GM19468 (cell line): ENCODE results near the gene OGFOD3.
"Not testable (repeated sequence)": the region's sequence is repeated elsewhere in the genome, so short reads cannot be mapped to it uniquely, and the experiment has no call there.

Experiments used
- ATAC-seq: cut with Tn5 transposase; IDR thresholded peaks from one replicate; pipeline ENCODE4 v1.9.1; 2021; ENCODE audit warnings: mild to moderate bottlenecking, moderate library complexity, moderate number of reproducible peaks; ENCODE audit not compliant: unreplicated experiment; ENCODE audit errors: extremely low read depth

The OGFOD3 gene

DNA sequence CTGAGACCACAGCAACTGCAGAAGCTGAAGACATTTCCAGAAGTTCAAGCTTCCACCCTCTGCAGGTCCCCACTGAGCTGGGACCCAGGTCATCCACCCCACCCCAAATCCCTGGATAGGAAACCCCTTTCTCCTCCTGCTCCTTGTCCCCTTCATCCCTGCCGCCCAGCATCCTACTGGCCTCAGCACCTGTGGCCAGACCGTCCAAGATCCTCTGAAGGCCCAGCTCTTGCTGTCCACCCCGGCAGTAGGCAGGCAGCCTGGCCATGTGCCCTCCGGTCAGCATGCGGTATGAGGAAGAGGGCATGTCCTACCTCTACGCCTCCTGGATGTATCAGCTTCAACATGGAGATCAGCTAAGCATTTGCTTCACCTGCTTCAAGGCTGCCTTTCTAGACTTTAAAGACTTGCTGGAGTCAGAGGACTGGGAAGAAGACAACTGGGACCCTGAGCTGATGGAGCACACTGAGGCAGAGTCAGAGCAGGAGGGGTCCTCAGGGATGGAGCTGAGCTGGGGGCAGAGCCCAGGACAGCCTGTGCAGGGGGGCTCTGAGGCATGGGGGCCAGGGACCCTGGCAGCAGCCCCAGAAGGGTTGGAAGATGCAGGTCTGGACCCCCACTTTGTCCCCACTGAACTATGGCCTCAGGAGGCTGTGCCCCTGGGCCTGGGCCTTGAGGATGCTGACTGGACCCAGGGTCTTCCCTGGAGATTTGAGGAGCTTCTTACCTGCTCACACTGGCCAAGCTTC, 56.3 kb downstream of the OGFOD3 start:
- no peak for ATAC-seq

DNA sequence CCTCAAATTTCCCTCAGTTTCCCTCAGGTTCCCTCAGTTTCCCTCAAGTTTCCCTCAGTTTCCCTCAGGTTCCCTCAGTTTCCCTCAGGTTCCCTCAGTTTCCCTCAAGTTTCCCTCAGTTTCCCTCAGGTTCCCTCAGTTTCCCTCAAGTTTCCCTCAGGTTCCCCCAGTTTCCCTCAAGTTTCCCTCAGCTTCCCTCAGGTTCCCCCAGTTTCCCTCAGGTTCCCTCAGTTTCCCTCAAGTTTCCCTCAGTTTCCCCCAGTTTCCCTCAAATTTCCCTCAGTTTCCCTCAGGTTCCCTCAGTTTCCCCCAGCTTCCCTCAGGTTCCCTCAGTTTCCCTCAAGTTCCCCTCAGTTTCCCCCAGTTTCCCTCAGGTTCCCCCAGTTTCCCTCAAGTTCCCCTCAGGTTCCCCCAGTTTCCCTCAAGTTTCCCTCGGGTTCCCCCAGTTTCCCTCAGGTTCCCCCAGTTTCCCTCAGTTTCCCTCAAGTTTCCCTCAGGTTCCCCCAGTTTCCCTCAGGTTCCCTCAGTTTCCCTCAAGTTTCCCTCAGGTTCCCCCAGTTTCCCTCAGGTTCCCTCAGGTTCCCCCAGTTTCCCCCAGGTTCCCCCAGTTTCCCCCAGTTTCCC, 58.8 kb downstream of the OGFOD3 start:
- not testable (repeated sequence) for ATAC-seq

DNA sequence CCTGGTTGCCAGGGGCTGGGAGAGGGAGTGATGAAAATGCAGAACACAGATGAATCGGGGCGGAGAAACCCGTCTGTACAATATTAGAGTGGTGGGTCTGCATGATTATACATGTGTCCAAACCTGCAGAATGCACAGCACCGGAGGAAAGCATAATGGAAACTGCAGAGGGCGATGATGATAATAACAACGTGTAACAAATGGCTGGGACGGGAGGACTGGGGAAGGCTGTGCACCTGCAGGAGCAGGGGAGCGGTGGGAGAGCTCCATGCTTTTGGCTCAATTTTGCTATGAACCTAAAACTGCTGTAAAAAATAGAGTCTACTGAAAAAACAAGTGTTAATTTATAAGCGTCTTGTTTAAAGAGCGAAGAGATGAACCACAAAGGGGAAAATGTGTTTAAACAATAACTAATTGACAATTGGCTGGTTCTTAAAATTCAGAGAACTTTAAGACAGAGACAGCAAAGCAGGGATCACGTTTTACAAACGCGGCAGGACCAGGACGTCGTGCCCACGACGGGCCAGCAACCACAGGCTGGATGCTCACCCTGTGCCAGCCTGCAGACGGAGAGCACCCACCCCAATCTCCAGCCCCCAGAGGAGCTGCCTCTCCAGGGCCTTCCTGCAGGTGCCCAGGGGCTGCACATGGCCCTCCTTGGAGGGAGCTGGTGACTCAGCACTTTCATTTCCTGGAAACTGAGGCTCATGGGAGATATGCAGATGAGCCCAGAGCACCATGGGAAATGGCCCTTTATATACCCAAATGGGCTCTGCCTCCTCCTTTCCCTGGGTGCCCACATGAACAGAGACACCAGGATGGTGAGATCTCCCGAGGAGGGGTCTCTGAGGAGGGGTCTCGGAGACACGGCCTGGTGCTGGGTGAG, 59.7 kb downstream of the OGFOD3 start, which contains the start of gene TEX19:
Gene TEX19 (plus strand): TSS at position 783 of the 886 bp plus-strand sequence. CDS start 2,904 bp downstream, outside the sequence.
- ATAC-seq = no peak

DNA sequence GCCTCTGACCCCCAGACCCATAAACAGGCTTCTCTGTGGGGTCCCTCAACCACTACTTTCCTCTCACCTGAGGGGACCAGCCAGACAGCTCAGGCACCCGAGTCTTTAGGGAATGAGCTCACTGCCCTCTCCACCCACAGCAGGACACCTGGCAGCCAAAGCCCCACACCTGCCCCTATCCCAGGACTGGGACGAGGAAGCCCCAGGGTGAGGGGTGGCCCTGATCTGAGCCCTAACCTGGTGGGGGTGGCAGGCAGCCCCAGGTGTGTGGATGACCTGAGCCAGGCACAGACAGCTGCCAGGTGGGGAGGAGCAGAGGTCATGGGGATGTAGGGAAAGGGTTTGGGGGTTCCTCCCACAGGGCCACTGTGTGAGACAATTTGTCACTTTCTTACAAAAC, 61.0 kb downstream of the OGFOD3 start:
- ATAC-seq = no peak

DNA sequence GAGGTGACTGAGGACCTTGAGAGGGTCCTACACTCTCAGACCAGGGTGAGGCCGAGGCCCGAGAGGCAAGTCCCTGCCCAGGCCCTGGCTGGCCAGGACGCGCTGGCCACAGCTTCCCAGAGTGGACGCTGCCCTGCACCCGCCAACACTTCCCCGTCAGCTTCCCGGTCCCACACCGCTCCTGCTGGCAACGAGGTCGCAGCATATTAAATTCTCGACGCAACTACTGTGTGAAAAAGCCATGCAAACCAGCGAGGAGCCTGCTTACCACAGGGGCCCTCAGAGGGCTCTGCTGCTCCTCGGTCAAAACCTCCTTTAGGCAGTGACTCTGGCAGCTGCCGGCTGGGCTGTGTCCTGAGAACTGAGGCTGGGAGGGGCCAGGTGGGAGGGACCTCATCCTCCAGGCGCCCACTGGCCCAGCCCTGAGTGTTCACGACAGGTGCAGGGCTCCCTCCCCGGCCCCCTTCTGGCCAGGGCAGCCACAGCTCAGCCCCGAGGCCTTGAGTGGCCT, 61.5 kb downstream of the OGFOD3 start:
- ATAC-seq = no peak

DNA sequence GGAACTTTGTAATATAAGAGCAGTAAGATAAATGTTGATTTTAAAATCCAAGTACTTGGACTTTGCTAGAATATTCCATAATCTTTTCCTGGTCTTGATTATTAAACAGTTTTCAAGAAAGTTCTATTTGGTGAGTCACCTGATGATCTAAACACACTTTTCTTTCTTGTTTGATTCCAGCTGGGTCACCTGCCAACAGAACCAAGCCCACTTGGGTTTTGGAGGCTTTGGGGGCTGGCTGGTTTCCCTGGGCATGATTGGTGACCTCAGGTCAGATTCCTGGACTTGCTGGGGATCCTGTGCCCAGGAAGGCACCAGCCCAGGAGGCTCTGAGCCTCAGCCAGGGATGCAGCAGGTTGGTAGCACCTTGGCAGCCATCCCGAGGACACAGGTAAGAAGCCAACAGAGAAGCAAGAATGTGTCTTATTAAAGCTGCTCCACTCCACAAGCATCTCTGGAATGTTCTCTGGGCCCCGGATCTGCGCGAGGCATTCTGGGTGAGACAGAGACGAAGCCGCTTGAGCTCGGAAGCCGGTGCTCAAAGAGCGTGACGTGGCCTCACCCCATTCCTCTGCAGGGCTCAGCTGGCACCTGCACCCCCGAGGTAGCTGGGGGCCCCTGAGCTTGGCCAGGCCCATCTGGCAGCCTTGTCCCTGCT, 62.5 kb downstream of the OGFOD3 start:
- no peak for ATAC-seq

DNA sequence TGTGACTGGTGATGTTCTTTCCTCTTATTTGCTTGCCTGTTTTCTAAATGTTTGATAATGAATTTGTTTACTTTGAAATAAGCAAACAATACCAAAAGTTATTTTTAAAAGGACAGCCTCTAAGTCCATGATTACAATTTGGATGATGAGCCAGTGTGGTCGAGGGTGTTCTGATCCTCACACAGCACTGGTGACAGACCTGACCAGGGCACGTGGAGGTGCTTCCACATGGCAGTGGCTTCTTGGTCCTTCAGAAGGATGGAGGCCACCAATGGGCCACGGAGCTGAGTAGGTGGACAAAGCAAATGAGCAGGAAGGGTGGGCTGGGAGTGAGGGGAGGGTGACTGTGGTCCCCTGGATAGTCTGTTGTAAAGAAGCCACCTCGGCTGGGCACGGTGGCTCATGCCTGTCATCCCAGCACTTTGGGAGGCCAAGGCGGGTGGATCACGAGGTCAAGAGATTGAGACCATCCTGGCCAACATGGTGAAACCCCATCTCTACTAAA, 63.5 kb downstream of the OGFOD3 start:
- ATAC-seq = no peak

DNA sequence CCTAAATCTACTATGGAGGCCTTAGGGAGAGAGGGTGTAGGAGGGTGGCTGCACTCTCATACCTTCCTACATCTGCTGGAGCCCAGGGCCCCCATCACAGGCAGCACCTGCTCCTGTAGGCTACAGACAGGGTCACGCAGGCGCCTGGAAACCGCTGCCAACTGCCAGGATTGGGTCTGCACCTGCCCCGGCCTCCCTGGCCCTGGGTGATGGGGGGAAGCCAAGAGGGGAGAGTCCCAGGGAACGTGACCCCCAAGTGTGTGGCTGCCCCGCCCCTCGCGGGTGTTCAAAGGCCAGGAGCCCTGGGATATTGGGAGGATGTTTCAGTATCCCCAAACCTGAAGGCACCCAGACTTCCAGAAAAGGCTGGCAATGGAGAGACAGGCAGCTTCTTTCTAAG, 64.9 kb downstream of the OGFOD3 start:
- no peak for ATAC-seq

DNA sequence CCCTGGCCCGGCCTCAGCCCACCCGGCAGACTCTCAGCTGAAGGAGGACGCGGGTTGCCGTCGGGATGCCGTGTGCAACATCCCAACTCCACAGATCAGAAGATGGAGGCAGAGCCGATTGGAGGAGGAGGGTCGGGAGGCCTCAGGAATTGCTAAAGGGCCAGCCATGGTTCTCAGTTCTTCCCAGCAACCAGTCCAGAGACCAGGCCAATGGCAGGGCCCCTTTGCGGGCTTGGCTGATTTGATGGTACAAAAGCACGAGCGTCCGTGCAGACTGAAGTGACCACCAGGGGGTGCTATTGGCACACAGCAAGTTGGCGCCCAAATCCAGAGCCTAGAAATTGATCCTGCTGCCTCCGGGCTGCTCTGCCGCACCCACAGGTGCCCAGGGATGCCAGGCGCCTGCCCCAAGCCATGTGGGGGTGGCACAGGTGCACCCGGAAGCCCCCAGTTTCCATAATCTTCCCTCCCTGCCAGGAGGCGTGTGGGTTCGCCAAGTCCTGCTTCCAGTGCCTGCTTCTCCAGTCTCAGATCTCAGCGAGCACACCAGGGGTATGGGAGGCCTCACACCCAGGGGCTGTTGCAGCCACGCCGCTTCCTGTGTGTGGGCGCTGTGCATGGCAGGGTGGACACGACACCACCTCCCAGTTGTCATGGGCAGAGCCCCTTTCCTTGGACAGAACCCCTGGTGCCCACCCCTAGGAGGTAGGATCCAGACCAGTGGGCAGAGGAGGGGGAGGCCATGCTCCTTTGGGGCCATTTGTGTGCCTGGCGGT, 66.5 kb downstream of the OGFOD3 start:
- no peak for ATAC-seq

DNA sequence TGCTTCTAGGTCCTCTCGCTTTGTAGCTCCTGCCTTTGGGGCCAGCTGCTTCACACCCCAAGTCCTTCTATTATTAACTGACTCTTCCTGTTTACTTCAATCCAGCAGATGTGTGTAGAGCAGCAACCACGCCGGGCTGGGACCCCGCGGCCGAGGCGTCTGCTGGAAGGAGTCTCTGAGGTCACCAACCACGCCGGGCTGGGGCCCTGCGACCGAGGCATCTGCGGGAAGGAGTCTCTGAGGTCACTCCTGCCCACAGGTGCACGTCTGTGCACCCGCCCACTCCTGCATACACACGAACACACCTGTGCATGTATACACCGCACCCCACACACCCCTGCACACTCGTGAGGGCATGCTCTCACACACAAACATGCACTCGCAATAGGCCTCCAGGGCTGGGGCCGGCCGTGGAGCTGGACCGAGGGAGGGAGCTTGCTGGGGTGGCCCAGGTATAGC, 67.1 kb downstream of the OGFOD3 start:
- ATAC-seq = no peak

DNA sequence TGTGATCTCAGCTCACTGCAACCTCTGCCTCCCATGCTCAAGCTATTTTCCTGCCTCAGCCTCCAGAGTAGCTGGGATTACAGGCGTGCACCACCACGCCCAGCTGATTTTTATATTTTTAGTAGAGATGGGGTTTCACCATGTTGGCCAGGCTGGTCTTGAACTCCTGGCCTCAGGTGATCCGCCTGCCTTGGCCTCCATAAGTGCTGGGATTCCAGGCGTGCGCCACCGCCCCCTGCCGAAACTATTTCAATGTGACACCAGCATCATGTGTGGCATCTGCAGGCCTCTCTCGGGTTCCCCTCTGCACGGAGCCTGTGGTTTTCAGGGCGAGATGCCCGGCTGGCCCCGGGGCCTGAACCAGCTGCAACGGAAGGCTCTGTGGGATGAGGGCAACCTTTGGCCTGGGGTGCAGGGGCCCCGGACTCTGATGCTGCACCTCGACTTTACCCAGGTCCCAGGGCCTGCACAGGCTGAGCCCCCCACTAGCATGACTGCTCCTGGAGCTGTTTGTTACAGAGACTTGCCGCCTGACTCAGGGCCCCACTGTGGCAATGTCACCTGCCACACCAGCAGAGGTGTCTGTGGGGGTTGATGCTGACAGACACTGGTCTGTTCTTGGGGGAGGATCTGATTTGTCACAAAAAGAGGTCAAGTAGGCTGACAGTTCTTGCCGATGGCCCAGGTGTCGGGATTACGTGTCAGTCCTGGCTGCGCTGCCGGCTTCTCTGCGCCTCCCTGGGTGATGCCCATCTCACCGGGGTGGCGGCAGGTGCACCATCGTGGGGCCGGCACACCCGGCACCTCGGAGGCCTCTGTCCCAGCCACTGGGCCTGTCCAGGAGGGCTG, 68.0 kb downstream of the OGFOD3 start:
- ATAC-seq = no peak

DNA sequence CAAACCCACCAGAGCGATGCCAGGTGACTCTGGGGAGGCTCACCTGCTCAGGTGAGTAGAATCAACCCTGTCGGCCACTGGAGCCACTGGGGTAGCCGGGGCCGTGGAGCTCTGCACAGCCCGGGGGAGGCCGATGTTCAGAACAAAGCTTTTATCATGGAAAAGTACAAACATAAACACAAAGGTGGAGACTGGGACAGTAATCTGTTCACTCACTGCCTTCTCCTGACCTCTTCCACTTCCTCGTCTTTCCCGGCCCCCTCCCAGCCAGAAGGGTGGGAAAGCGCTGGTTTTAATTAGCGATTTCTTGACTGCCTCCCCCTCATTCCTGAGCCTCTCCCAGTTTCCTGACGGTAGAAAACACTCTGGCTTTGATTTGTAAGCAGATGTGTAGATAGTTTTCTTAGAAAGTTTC, 69.1 kb downstream of the OGFOD3 start:
- no peak for ATAC-seq

DNA sequence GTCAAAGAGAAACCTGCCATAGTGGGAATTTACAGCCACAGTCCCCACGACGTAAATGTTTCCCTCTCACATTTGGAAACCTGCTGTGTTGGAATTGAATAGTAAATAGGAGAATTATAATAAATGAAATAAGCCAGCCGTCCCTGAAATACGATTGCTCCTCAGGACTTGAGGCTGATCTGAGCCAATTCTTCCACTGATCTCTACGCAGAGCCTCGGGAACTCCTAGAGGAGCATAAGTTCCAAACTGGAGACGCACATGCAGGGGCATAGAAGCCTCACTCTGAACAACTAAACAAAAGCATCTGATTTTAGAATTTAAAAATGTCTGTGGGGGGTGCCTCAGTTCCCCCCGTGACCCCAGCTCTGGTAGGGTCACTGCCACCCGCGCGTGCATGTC, 69.5 kb downstream of the OGFOD3 start:
- no peak for ATAC-seq

DNA sequence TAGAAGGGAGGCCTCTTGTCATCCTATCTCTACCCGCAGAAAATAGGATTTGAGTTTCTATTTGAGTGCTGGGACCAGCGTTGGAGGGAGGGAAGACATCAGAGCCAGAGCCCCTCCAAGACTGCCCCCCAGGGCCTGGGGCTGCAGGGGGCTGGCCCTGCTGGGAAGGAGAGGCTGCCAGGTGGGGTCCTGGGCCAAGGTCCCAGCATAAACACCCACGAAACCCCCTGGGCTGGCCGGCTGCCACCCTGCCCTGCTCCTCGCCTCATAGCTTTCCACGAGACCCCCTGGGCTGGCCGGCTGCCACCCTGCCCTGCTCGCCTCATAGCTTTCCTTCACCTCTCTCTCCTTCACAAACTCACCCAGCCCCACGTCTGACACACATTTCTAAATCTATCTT, 70.0 kb downstream of the OGFOD3 start:
- no peak for ATAC-seq

DNA sequence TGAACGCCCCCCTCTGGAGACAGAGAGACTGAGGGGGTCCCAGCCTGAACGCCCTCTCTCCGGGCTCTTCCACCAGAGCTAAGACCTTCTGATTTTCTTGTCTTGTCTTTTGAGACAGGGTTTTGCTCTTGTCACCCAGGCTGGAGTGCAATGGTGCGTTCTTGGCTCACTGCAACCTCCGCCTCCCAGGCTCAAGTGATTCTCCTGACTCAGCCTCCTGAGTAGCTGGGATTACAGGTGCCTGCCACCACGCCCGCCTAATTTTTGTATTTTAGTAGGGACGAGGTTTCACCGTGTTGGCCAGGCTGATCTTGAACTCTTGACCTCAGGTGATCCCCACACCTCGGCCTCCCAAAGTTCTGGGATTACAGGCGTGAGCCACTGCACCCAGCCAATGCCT, 70.4 kb downstream of the OGFOD3 start:
- ATAC-seq = not testable (repeated sequence)

DNA sequence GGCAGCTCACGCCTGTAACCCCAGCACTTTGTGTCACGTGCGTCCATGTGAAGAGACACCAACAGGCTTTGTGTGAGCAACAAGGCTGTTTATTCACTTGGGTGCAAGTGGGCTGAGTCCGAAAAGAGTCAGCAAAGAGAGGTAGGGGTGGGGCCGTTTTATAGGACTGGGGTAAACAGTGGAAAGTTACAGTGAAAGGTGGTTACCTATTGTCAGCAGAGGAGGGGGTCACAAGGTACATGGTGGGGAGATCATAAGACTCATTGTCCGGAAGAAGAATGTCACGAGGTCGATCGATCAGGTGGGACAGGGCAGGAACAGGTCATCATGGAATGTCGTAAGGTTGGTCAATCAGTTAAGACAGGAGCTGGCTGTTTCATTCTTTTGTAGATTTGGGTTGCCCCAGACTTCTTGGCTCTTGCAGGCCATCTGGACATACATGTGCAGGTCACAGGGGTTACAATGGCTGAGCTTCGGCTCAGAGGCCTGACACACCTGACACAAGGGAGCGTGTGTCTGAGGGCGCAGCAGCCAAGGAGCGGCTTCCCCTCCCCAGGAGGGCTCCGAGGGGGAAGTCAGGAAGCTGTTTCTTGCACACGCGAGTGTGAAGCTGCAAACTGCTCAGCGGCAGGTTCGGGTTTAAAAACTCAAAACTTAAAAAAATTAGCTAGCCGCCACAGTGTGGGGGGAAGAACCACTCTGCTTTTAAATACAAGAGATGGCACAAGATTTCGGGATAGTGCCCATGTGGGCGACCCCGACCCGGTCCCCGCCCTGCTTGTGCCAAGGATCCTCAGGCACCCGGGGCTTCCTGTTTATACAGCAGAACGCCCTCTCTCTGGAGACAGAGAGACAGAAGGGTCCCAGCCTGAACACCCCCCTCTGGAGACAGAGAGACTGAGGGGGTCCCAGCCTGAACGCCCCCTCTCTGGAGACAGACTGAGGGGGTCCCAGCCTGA, 71.8 kb downstream of the OGFOD3 start:
- no peak for ATAC-seq
